Endodermal cell (in vitro differentiated cells): Measurements from ENCODE around the gene MYL5. TPM values are rescaled to one million over a fixed set of nuclear protein-coding genes. Genes with fewer than 3 reads are reported as not detected.
A peak's percentile ranks its signal among the peaks of the same experiment; 100 is the strongest.

ENCODE experiments used
- DNase-seq: peaks from one replicate; pipeline ENCODE4 v3.0.0-alpha.2; 2017
- H3K27ac ChIP-seq: 2 replicates; pipeline ENCODE4 v1.5.1; 2013; ENCODE audit warnings: mild to moderate bottlenecking, low read depth, low read length, moderate library complexity
- H3K27me3 ChIP-seq: 2 replicates; pipeline ENCODE4 v1.6.1; 2013; ENCODE audit warnings: mild to moderate bottlenecking, low read length, moderate library complexity; ENCODE audit not compliant: insufficient read depth, control insufficient read depth, poor library complexity, severe bottlenecking
- H3K36me3 ChIP-seq: 2 replicates; pipeline ENCODE4 v1.7.0; 2013; ENCODE audit warnings: mild to moderate bottlenecking, low read length, moderate library complexity; ENCODE audit not compliant: control insufficient read depth, insufficient read depth
- H3K4me1 ChIP-seq: one replicate; pipeline ENCODE4 v1.7.0; 2013; ENCODE audit warnings: low read length; ENCODE audit not compliant: control insufficient read depth, insufficient read depth
- H3K4me3 ChIP-seq: 2 replicates; pipeline ENCODE4 v1.5.1; 2013; ENCODE audit warnings: mild to moderate bottlenecking, low read length, moderate library complexity
- H3K9ac ChIP-seq: 2 replicates; pipeline ENCODE4 v1.6.1; 2013; ENCODE audit warnings: mild to moderate bottlenecking, low read length, moderate library complexity; ENCODE audit not compliant: poor library complexity, severe bottlenecking; ENCODE audit errors: extremely low read depth
- H3K9me3 ChIP-seq: 2 replicates; pipeline ENCODE4 v1.6.1; 2013; ENCODE audit warnings: mild to moderate bottlenecking, low read length, moderate library complexity; ENCODE audit not compliant: control insufficient read depth
- H3K27ac Mint-ChIP-seq: 2 replicates; pipeline ENCODE4 v1.8.0; 2020; ENCODE audit warnings: mixed read lengths
- H3K27me3 Mint-ChIP-seq: 2 replicates; pipeline ENCODE4 v1.8.0; 2021; ENCODE audit warnings: mild to moderate bottlenecking, mixed read lengths; ENCODE audit not compliant: insufficient read depth
- H3K36me3 Mint-ChIP-seq: 2 replicates; pipeline ENCODE4 v1.8.0; 2020; ENCODE audit warnings: low read depth, mixed read lengths
- H3K4me1 Mint-ChIP-seq: 2 replicates; pipeline ENCODE4 v1.8.0; 2020; ENCODE audit warnings: mixed read lengths
- H3K4me3 Mint-ChIP-seq: 2 replicates; pipeline ENCODE4 v1.8.0; 2020; ENCODE audit warnings: mild to moderate bottlenecking, moderate library complexity, mixed read lengths
- H3K9me3 Mint-ChIP-seq: 2 replicates; pipeline ENCODE4 v1.8.0; 2020; ENCODE audit warnings: mild to moderate bottlenecking, mixed read lengths
- WGBS, 2 experiments: methylation state at CpG; one replicate each; pipeline versions ENCODE4 v1.1.5 to v1.1.7; 2013; ENCODE audit warnings: missing lambda C conversion rate in 2 of 2, mixed read lengths in 1 of 2; ENCODE audit not compliant: insufficient coverage in 1 of 2, insufficient read length in 1 of 2; 5-methylcytosine and 5-hydroxymethylcytosine counted together
- total RNA-seq, 2 donors: library from RNA; stranded (reverse); fragmentation: NEBNext Ultra II Directional in 1 of 2; extraction: Animal tissue kit (Norgen Biotek cat#: 25700) in 1 of 2; gene quantifications; 2 replicates in 1 of 2; 3 replicates in 1 of 2; pipeline ENCODE4 v1.2.1, GENCODE V29; 2021
- TF ChIP-seq, protein P1 (sequence below): fragments of 200-600 bp; sonication (generic); conservative IDR thresholded peaks from 2 replicates; pipeline ENCODE4 v1.5.0; 2021; ENCODE audit warnings: antibody characterized with exemption, mild to moderate bottlenecking

MYL5 gene
- total RNA-seq, 2 donors from 2014 or later, result 20.0 to 23.4 TPM

DNA sequence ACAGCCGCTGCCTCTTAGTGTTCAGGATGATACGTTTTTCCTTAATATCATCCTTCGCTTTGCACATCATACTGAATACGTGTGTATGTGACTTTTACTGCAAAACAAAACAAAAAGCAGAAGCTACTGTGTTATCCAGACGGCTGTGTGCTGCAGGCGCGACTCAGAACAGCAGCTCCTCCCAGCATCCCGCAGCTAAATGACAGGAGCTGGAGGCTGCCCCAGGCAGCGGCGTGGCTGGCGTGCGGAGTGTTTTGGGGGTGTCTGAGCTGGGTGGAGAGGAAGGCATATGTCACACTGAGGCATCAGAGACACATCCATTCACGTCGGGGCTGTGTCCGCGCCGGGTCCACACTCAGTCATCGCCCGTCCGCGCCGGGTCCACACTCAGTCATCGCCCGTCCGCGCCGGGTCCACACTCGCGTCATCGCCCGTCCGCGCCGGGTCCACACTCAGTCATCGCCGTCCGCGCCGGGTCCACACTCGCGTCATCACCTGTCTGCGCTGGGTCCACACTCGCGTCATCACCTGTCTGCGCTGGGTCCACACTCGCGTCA lies 47.9 kb downstream of the MYL5 start:
- H3K27ac Mint-ChIP-seq, result no peak overlapping the region

DNA sequence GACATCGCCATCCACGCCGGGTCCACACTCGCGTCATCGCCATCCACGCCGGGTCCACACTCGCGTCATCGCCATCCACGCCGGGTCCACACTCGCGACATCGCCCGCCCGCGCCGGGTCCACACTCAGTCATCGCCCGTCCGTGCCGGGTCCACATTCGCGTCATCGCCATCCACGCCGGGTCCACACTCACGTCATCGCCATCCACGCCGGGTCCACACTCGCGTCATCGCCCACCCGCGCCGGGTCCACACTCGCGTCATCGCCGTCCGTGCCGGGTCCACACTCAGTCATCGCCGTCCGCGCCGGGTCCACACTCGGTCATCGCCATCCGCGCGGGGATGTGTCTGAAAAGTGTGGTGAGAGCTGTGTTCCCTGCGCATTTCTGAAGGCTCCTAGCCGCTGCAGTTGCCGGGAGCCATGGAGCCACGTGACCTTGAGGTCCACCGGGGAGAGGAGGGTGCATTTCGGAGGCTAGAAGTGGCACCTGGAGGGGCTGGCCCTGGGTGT lies 48.6 kb downstream of the MYL5 start:
- H3K9ac ChIP-seq, result no peak overlapping the region
- TF ChIP-seq, protein P1, sequence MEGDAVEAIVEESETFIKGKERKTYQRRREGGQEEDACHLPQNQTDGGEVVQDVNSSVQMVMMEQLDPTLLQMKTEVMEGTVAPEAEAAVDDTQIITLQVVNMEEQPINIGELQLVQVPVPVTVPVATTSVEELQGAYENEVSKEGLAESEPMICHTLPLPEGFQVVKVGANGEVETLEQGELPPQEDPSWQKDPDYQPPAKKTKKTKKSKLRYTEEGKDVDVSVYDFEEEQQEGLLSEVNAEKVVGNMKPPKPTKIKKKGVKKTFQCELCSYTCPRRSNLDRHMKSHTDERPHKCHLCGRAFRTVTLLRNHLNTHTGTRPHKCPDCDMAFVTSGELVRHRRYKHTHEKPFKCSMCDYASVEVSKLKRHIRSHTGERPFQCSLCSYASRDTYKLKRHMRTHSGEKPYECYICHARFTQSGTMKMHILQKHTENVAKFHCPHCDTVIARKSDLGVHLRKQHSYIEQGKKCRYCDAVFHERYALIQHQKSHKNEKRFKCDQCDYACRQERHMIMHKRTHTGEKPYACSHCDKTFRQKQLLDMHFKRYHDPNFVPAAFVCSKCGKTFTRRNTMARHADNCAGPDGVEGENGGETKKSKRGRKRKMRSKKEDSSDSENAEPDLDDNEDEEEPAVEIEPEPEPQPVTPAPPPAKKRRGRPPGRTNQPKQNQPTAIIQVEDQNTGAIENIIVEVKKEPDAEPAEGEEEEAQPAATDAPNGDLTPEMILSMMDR, result no peak
- Mint-ChIP-seq H3K27me3 (no peaks in the 10 kb centered on the region), H3K36me3 (peaks cover 51% of the 10 kb centered on the region), H3K4me3 (no peak overlapping the region), H3K4me1 (no peaks in the 10 kb centered on the region), H3K27ac (no peak overlapping the region), H3K9me3 (no peaks in the 10 kb centered on the region)
- H3K9me3 ChIP-seq, result no peaks in the 10 kb centered on the region
- H3K36me3 ChIP-seq, result peaks cover 13% of the 10 kb centered on the region
- WGBS, 2 experiments, result 96 to 98% methylated on average over 43 to 61 of the region's 61 CpGs
- no peak overlapping the region for H3K27ac ChIP-seq
- H3K4me3 ChIP-seq, result no peak overlapping the region
- no peaks in the 10 kb centered on the region for H3K4me1 ChIP-seq
- DNase-seq, result no peak
- H3K27me3 ChIP-seq, result no peaks in the 10 kb centered on the region

More for the DNA sequence above, 47.9 kb downstream of the MYL5 start:
- Mint-ChIP-seq H3K9me3 (no peaks in the 10 kb centered on the region), H3K4me1 (no peaks in the 10 kb centered on the region), H3K27me3 (no peaks in the 10 kb centered on the region), H3K36me3 (peaks cover 51% of the 10 kb centered on the region), H3K4me3 (no peak overlapping the region)
- WGBS, 2 experiments, result 95 to 96% methylated on average over 46 to 47 of the region's 47 CpGs
- DNase-seq, result no peak
- no peaks in the 10 kb centered on the region for H3K9me3 ChIP-seq
- H3K9ac ChIP-seq, result no peak overlapping the region
- no peaks in the 10 kb centered on the region for H3K27me3 ChIP-seq
- peaks cover 13% of the 10 kb centered on the region for H3K36me3 ChIP-seq
- H3K4me3 ChIP-seq, result no peak overlapping the region
- TF ChIP-seq, protein P1, result no peak
- no peak overlapping the region for H3K27ac ChIP-seq
- H3K4me1 ChIP-seq, result no peaks in the 10 kb centered on the region

DNA sequence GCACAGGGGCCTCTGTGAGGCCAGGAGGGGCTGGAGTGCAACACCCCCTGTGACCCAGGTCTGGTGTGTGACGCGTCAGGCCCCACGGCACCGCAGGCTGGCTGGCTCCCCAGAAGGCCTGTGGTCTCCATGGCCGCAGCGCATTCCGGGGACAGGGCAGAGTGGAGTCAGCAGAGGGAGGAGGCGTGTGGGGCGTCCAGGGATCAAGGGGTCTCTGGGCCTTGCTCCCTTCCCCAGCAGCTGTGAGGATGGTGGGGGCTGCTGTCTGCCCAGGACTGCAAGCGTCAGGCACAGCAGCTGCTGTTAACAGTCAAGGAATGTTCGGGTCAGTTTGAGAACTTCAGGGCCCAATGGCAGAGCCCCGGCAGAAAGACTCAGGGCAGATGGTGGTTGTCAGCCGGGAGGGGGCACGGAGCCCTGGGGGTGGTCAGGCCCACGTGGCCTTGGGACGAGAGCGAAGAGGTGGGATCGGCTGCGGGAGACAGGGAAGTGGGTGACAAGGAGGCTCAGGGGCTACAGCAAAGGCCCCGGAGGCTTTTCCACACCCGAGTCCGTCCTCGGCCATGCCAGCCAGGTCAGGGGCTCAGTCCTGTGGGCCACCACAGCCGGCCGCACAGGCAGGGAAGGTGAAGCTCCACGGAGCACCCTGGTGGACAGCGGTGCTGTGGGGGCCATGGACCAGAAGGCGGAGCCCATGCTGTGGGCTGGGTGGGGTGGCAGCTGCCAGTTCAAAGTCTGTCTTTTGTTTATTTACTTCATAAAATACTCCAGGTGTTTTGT lies 49.6 kb downstream of the MYL5 start:
- H3K27me3 Mint-ChIP-seq, result no peaks in the 10 kb centered on the region
- H3K4me1 ChIP-seq, result no peaks in the 10 kb centered on the region
- TF ChIP-seq, protein P1, result no peak
- no peak overlapping the region for H3K9ac ChIP-seq
- WGBS, 2 experiments, result 97% methylated on average over 6 to 28 of the region's 28 CpGs
- H3K4me3 ChIP-seq, result no peak overlapping the region
- no peak overlapping the region for H3K27ac ChIP-seq
- no peaks in the 10 kb centered on the region for H3K9me3 ChIP-seq
- H3K36me3 ChIP-seq, result peaks cover 18% of the 10 kb centered on the region
- H3K4me1 Mint-ChIP-seq, result no peaks in the 10 kb centered on the region
- H3K27me3 ChIP-seq, result no peaks in the 10 kb centered on the region
- no peak overlapping the region for H3K4me3 Mint-ChIP-seq
- no peak for DNase-seq
- H3K9me3 Mint-ChIP-seq, result no peaks in the 10 kb centered on the region
- H3K36me3 Mint-ChIP-seq, result peaks cover 51% of the 10 kb centered on the region
- H3K27ac Mint-ChIP-seq, result peak overlapping the region; percentile 48
